Left ventricle myocardium inferior (tissue), 1 donor: Measurements from ENCODE around the gene PBXIP1. TPM values are rescaled to one million over a fixed set of nuclear protein-coding genes. Genes with fewer than 3 reads are reported as not detected.

ENCODE experiments used
- DNase-seq: peaks from one replicate; pipeline ENCODE4 v3.0.0-alpha.2; 2020
- H3K27ac ChIP-seq: fragments of 200-600 bp; replicated peaks from 2 replicates; pipeline ENCODE4 v1.8.0; 2021
- H3K27me3 ChIP-seq: fragments of 200-600 bp; 2 replicates; pipeline ENCODE4 v1.8.0; 2021; ENCODE audit warnings: low read depth
- H3K36me3 ChIP-seq: fragments of 200-600 bp; 2 replicates; pipeline ENCODE4 v1.8.0; 2021
- H3K4me1 ChIP-seq: fragments of 200-600 bp; 2 replicates; pipeline ENCODE4 v1.8.0; 2021
- H3K4me3 ChIP-seq: fragments of 200-600 bp; 2 replicates; pipeline ENCODE4 v1.8.0; 2021; ENCODE audit warnings: mild to moderate bottlenecking, moderate library complexity
- H3K9me3 ChIP-seq: fragments of 200-600 bp; replicated peaks from 2 replicates; pipeline ENCODE4 v1.8.0; 2021
- intact Hi-C: fragments of 100-400 bp; cut with micrococcal nuclease; formaldehyde crosslinking; loops from one replicate; pipeline ENCODE4 v1.11.0; 2022
- total RNA-seq: library from RNA; stranded (reverse); fragmentation: NEBNext Ultra II Directional; extraction: Animal tissue kit (Norgen Biotek cat#: 25700); gene quantifications from one replicate; pipeline ENCODE4 v1.2.1, GENCODE V29; 2021
- TF ChIP-seq, protein P1 (sequence below): fragments of 200-600 bp; IDR thresholded peaks from 2 replicates; pipeline ENCODE4 v1.8.0; 2021; ENCODE audit warnings: antibody characterized with exemption, mild to moderate bottlenecking, borderline replicate concordance
- donor health status: DM: no; HTN: yes; CAD: no; lungs with severe emphysema.

Gene PBXIP1
- total RNA-seq, 1 donor from 2014 or later = 52.3 TPM

- DNase-seq = no peak
- TF ChIP-seq, protein P1, sequence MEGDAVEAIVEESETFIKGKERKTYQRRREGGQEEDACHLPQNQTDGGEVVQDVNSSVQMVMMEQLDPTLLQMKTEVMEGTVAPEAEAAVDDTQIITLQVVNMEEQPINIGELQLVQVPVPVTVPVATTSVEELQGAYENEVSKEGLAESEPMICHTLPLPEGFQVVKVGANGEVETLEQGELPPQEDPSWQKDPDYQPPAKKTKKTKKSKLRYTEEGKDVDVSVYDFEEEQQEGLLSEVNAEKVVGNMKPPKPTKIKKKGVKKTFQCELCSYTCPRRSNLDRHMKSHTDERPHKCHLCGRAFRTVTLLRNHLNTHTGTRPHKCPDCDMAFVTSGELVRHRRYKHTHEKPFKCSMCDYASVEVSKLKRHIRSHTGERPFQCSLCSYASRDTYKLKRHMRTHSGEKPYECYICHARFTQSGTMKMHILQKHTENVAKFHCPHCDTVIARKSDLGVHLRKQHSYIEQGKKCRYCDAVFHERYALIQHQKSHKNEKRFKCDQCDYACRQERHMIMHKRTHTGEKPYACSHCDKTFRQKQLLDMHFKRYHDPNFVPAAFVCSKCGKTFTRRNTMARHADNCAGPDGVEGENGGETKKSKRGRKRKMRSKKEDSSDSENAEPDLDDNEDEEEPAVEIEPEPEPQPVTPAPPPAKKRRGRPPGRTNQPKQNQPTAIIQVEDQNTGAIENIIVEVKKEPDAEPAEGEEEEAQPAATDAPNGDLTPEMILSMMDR = no peak
- H3K36me3 ChIP-seq = peaks cover 65% of the 10 kb centered on the region
- peaks cover 51% of the 10 kb centered on the region for H3K4me1 ChIP-seq
- intact Hi-C loops = no loop called here
- peak overlapping the region; percentile 100 for H3K27ac ChIP-seq
- no peaks in the 10 kb centered on the region for H3K9me3 ChIP-seq
- H3K27me3 ChIP-seq = no peaks in the 10 kb centered on the region
- peak overlapping the region; percentile 82 for H3K4me3 ChIP-seq
These were observed 7.0 kb upstream of the PBXIP1 start for GRCh38 chr1:154962795-154963330.

GRCh38 chr1:154962156-154962749 lies 6.4 kb upstream of the PBXIP1 start:
- Histone ChIP-seq H3K4me3 (peak overlapping the region; percentile 82), H3K4me1 (peaks cover 50% of the 10 kb centered on the region), H3K27ac (peak overlapping the region; percentile 100), H3K36me3 (peaks cover 58% of the 10 kb centered on the region), H3K27me3 (no peaks in the 10 kb centered on the region), H3K9me3 (no peaks in the 10 kb centered on the region)
- DNase-seq = no peak
- intact Hi-C loops = no loop called here
- TF ChIP-seq, protein P1 = no peak

DNA sequence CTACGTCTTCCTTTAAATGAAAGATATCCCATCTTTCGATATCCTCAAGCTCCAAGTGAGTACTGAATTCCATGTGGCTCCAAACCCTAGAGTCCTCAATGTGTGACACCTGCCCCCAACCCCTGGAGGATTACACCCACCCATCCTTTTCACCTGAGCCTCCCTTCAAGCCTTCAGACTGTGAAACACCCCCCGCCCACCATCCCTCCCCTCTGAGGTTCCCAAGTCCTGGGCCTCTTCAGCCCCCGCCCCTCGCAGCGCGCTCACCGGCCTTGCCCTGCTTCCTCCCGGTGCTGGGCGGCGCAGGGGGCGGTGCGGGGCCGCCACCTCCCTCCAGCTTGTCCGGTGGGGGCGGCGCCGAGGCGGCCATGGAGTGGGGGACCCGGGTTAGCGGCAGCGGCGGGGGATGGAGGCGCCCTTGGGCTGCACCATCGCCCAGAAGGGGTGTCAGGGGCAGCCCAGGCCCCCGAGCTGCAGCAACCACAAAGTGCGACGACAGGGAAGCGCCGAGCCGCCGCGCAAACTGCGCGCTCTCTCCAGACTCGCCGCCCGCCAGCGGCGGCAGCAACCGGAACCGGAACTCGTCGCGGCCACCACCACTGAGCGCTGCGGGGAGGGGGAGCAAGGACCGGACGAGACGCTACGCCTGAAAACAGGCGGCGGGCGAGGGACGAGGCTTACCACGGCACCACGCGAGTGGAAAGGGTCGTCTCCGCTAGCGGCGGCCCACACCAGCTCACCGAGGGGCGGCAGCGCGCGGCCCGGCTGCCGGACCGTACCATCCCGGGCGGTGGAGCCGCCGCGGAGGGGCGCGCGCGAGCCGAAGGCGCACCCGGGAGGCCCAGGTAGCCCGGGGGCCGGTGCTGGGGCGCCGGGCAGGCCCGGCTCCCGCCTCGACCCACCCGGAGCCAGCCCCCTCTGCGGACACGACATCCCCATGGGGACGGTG lies 5.6 kb upstream of the PBXIP1 start, which contains the start of gene PYGO2:
Gene PYGO2 (minus strand): TSS at position 576 of the 949 bp plus-strand sequence. CDS start 206 bp downstream, at position 370.
- H3K4me1 ChIP-seq = peaks cover 51% of the 10 kb centered on the region
- intact Hi-C loops = no loop called here
- no peaks in the 10 kb centered on the region for H3K27me3 ChIP-seq
- peak within 1 kb of the TSS; percentile 82 for H3K4me3 ChIP-seq
- TF ChIP-seq, protein P1 = peak; percentile 71
- H3K9me3 ChIP-seq = no peaks in the 10 kb centered on the region
- peak within 1 kb of the TSS; percentile 100 for H3K27ac ChIP-seq
- peaks cover 51% of the 10 kb centered on the region for H3K36me3 ChIP-seq
- DNase-seq = peak; percentile 83

GRCh38 chr1:154960446-154961136 lies 4.7 kb upstream of the PBXIP1 start:
- Histone ChIP-seq H3K4me1 (peaks cover 58% of the 10 kb centered on the region), H3K27ac (peak overlapping the region; percentile 100), H3K9me3 (no peaks in the 10 kb centered on the region), H3K4me3 (peak overlapping the region; percentile 82), H3K27me3 (no peaks in the 10 kb centered on the region), H3K36me3 (peaks cover 42% of the 10 kb centered on the region)
- intact Hi-C loops = no loop called here
- TF ChIP-seq, protein P1 = no peak
- DNase-seq = no peak

DNA sequence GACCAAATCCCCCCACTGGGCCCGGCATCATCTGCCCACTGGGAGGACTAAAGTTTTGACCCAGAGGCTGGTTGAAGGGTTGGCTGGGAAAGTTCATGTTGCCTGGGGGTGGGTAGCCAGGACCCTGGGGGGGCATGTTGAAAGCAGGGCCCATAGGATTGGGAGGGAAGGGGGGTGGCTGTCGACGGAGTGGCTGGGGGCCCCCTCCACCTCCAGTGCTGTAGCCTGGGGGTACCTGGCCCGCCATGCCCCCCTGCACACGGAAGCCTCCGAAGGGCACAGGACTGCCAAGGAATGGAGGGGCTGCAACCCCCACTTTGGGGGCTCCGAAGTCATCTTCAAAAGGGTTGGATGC lies 3.5 kb upstream of the PBXIP1 start:
- Histone ChIP-seq H3K4me3 (no peak overlapping the region), H3K9me3 (no peaks in the 10 kb centered on the region), H3K27me3 (no peaks in the 10 kb centered on the region), H3K36me3 (peaks cover 30% of the 10 kb centered on the region), H3K27ac (no peak overlapping the region), H3K4me1 (peaks cover 70% of the 10 kb centered on the region)
- no peak for DNase-seq
- TF ChIP-seq, protein P1 = no peak
- intact Hi-C loops = no loop called here
